Endometrial microvascular endothelial cells (primary cell): Measurements from ENCODE around the gene OR2A1. TPM values are rescaled to one million over a fixed set of nuclear protein-coding genes. Genes with fewer than 3 reads are reported as not detected.

Experiments
- total RNA-seq: library from RNA; depleted of rRNA; stranded (reverse); fragments of >200 nt; gene quantifications from one replicate; pipeline ENCODE4 v1.2.3, GENCODE V29; 2015; ENCODE audit errors: inconsistent ontology term

OR2A1 gene
- total RNA-seq, 1 donor from 2014 or later, result not detected

Other genes with a start within 250 kb of the OR2A1 start
- gene OR2A25, start 242.6 kb upstream of the OR2A1 start, total RNA-seq, result not detected
- not detected for gene OR2A12, start 226.1 kb upstream of the OR2A1 start, total RNA-seq
- gene OR2A2, start 202.8 kb upstream of the OR2A1 start, total RNA-seq, result not detected
- not detected for gene OR2A14, start 189.2 kb upstream of the OR2A1 start, total RNA-seq
- 0.19 TPM for gene CTAGE4, start 129.0 kb upstream of the OR2A1 start, total RNA-seq
- gene ARHGEF35, start 116.6 kb upstream of the OR2A1 start, total RNA-seq, result not detected
- gene OR2A42, start 72.8 kb upstream of the OR2A1 start, total RNA-seq, result not detected
- 0.09 TPM for gene OR2A7, start 47.6 kb upstream of the OR2A1 start, total RNA-seq
- 0.19 TPM for gene CTAGE8, start 43.1 kb upstream of the OR2A1 start, total RNA-seq
- 3.5 TPM for gene ARHGEF5, start 43.0 kb downstream of the OR2A1 start, total RNA-seq
- not detected for gene NOBOX, start 91.3 kb downstream of the OR2A1 start, total RNA-seq